Superior temporal gyrus (tissue), 1 donor: ENCODE results near the gene BOD1L1.
A peak's percentile ranks its signal among the peaks of the same experiment; 100 is the strongest.

Experiments used
- DNase-seq: peaks from one replicate; pipeline ENCODE4 v3.0.0-alpha.2; 2016; ENCODE audit errors: extremely low spot score

The BOD1L1 gene

DNA sequence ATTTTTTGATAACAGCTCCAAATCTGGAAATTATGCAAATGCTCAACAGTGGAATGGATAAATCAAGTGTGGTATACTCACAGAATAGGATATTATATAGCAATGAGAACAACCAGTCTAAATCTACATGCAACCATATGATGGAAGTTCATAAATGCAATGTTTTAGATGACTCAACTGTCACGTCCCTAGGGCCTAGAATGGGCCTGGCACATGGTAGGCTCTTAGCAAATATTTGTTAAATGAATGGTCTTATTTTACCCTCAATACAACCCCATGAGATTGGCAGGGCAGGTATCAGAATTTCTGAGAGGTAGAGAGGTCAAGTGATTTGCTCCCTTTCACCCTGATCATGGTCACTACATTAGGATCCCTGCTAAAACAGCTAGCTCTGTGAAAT, 68.6 kb downstream of the BOD1L1 start:
- DNase-seq = no peak

DNA sequence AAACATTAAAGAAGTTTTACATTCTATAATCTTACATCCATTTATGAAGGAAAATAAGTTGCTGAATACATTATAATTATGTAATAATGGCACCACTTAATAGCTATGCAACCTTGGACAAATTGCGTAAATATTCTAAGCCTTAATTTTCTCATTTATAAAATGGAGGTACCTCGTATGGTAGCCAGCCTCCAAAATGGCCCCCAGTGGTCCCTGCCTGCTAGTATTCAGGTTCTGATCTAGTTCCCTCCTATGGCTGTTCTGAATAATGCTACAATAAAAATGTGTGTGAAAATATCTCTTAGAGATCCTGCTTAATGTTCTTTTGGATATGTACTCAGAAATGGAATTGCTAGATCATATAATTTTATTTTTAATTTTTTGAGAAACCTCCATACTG, 72.2 kb downstream of the BOD1L1 start:
- DNase-seq = no peak

DNA sequence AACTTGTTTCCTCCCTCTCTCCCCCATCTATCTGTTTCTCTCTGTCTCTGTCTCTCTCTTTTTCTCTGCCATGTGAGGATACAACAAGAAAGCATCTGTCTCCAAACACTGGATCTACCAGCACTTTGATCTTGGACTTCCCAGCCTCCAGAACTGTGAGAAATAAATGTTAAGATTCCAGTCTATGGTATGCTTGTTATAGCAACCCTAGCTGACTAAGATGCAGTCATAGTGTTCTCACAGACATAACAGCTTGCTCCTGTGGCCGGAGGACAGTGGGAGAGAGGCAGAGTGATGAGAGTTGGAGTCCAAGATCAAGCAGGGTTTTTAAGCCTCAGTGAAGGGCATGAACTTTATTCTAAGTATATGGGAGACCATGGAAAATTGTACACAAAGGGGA, 74.4 kb downstream of the BOD1L1 start:
- no peak for DNase-seq

DNA sequence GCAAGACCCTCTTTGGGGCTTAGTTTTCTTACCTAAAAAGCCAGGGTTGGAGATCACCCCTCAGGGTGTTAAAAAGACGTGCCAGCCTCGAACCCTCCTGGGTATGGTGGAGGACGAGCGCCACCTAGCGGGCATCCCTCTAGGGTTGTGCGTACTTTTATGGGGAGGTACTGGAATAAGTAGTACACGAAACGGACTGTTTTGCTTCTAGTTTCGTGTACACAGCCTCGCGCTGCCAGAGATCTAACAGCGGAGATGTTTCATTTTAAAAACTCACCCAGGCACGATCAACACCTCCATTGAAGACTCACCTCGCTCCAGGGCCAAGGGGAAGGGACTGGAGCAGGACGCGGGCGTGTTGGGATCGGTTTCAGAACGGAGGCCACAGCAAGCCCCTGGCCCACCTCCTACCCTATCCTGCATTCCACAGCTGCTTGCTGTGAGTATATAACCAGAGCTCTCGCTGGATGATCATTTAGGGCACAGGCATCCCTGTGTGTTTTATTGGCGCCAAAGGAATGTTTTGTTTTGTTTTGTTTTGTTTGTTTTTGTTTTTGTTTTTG, 78.5 kb downstream of the BOD1L1 start:
- peak; percentile 80 for DNase-seq

DNA sequence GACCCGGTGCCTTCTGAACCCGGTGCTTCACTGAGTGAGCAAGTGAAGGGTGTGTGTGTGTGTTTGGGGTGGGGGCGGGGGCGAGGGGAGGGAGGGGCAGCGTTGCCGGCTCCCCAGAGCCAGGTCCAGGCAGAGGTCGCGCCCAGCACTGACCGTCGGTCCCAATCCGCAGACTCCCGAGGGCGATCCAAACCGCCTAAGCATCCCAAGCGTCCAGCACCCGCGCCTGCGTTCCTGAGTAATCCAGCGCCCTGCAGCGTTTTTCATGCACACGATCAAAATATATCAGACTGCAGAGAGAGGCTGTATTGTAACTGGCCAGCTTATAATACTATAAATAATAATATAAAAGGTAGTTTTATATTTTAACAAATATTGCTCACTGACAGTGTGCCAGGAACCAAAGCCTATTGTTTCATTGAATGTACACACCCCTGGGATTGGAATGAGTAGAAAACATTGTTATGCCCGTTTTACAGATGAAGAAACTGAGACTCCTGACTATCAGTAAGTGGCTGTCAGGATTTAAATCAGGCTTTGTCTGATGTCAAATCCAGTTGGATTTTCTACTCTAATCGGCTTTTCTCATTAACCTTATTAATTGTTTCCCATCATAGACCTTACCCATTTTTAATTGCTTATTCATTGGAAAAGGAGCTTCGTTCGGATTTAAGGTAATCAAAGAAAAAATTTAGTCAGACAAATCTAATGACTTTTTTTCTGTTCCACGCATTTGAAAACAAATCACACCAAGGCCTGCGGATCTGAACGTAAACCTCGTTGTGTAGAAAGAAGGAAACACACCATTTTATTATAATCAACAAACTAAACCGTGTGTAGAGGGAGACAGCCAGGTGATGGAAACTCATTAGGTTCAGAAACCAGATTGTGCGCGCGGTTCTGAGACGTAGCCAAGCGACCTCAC, 79.2 kb downstream of the BOD1L1 start:
- no peak for DNase-seq

DNA sequence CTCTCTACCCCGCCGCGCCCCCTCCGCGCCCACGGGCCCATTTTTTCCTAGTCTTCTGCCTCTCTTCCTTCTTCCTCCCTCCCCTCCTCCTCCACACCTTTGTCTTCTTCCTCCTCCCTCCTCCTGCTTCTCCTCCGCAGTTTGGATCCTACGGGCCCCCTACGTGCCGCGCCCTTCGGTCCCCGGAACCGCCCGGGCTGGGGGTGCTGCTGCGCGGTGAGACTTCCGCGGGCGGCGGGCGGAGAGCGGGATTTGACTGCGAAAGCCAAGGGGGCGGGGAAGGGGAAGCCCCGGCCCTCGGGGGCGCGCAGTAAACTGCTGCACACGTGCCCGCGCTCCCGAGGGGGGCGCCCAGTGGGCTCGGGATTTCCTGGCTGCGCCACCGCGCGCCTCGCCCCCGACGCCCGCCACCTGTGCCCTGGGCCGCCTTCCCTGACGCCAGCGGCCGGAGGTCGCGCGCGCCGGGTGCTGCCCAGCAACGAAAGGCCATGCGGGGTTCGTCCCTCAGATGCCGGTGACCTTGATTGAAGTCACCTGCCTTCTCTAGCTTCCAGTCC, 80.0 kb downstream of the BOD1L1 start:
- no peak for DNase-seq

DNA sequence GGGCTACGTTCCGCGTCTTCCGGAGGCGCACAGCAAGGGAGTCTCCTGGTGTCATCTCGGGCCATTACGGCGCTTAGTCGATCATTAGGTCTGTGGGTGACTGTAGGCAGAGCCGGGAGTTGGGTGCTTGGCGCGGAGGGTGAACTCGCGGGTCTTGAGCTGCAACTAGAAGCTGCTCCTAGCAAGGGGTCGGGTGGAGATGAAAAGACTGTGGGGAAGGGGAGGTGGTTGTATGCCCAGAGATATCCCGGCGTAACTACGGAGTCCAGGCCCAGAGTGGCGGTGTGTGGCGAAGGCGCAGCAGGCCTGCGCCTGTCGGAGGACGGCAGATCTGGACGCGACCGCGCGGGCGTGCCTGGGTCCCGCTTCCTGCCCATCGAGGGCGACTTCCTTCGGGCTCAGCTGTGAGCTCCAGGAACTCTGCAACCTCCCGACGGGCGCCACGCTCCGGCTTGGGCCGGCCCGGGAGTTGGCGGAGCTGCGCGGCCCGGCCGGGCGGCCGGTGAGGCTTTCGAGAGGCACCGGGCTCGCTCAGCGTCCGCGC, 80.5 kb downstream of the BOD1L1 start:
- DNase-seq = no peak

DNA sequence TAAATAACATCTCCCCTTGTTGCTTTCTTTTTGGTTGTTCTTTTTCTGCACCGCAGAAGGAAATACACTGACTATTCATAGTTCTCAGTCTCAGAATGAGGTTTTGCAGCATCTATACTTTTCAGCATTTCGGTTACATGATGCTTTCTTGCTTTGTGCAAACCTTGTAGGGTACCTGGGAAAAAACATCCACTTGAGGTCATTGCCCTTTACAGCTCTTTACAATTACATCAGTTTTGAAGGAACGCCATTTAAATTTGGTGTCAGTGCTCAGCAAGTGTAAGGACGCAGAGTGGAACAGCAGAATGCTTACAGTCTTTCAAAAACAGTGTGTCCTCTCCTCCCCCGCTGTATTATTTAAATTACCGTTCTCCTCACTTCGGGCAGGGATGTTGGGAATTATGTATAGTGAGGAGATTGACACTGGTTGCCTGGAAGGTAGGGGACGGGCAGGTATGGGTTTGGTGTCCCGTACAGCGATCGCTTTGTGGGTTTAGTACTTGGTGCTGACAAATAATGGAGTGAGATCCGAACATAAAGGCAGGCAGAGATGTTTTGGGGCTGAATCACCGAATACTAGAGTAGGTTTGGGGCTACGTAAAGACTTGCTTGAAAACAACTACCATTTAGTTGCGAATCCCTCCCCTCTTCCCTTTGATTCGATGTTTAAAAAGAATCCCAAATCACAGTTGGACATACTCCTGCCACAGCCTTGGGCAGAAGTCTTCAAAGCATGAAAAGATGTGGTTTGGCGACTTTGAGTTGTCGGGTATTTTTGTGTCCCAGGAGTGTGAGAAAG, 81.2 kb downstream of the BOD1L1 start:
- DNase-seq = no peak

DNA sequence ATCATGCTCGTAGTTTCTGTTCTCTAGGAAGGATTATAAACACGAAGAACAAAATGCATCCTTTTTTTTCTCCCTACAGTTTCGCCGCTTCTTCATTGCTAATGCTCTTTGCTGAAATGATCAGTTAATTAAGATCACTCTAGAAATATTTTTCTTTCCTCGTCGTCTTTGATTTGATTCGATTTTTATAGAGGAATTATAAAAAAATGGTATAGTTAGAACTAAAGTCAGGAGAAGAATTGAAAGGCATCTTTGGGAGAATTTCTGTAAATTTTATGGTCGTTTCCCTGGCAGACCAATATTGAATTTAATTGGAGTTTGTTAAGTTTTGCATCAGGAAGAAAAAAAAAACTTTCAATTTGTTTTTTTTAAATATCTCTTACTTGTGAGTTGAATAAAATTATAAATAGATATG, 82.1 kb downstream of the BOD1L1 start:
- no peak for DNase-seq

DNA sequence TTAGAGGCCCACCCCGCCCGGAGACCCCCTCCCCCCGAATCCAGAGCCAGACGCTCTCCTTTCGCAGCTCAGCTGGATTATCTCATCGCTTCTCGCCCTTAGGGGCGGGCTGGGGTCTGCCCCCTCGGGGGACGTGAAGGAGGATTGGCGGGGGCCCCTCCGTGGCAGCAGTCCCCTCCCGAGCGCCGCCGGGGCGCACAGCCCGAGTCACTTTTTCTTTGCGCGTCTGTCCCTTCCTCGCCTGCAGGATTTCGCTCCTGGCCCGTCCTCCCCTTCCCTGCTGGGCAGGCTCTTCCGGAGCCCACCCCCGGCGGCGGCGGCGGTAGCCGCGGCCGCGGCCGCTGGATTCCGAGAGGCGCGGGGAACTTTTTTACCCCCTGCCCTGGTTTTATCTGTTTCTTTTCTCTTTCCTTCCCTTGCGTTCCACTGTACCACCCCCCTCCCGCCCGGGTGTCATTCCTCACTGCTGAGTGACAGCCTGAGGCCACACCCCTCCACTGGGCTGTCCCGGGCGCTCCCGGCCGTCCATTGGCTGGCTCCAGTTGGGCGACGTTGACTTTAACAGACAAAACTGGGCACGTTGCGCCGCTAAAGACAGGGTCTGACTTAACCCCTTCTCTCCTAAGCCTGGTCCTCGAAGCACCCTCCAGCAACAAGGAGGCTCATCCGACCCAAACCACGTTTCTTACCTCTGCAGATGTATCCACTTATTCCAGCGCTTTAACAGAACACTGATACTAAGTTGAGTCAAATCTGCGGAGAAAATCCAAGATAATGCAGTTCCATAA, 82.7 kb downstream of the BOD1L1 start:
- DNase-seq = no peak

DNA sequence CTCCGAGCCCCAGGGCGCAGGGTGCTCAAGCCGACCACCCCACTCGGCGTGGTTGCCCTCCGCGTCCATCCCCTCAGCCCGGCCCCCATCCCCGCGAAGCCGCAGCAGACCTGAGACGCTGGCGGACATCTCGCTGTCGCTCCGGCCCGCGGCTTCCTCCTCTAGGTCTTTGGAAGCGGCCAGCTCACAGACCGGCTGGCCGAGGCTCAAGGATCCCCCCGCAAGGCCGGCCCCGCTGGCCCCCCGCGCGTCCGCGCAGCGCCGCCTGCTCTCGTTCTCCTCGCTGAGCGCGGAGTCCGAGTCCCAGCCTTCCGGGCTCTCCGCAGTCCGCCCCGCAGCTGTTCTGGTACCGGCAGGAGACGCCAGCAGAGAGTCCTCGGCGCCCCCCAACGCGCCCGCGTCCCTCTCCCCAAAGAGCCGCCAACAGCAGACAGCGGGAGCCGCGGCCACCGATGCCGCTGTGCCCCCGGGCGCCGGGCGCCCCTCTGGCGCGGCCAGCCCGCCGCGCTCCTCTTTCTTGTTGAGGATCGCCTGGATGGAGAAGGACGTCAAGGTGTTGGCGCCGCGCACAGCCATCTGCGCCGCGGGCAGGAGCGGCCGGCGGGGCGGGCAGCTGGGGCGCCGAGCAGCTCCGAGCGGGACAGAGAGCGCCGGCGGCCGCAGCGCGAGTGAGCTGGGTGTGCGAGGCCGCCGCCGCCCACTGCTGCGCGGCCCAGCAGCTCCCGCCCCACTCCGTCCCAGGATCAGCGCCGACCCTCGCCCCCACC, 83.5 kb downstream of the BOD1L1 start, which contains the start of gene NKX3-2:
Gene NKX3-2 (minus strand): TSS at position 670 of the 767 bp plus-strand sequence. CDS start 94 bp downstream, at position 576.
- no peak for DNase-seq

DNA sequence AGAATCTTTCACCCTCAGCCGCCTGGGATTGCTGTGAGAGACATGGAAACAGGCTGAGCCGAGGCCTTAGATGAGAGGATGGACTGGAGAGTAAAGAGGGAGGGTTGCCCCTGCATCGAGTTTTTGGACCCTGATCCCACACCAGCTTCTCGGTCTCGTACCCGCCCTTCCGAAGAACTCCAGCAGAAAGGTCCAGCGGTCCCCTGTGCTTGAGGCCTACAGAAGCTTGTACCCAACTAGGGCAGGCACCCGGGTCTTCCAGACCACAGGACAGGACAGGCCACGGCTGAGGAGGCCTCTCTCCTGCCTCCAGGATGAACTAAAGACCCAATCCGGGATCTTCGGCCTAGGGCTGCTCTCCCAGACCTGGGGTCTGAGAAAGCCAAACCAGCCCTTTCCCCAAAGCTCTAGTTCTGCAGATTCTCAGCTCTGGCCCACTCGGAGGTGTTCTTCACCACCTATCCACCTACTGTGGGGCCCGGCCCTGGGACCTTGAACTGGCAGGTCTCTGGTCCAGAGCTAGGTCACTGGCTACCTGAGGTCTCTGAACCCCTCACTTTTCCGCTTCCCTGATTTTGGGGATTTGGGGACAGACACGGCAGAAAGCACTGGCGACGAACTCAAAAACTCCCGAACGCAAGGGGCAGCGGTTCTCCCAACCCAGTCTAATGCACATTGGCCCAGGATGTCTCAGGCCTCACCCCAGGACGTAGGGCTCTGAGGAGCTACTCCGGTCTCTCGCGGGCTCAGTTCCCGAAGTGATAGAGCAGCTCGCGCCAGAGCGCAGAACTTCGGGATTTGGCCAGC, 84.3 kb downstream of the BOD1L1 start:
- DNase-seq = no peak

DNA sequence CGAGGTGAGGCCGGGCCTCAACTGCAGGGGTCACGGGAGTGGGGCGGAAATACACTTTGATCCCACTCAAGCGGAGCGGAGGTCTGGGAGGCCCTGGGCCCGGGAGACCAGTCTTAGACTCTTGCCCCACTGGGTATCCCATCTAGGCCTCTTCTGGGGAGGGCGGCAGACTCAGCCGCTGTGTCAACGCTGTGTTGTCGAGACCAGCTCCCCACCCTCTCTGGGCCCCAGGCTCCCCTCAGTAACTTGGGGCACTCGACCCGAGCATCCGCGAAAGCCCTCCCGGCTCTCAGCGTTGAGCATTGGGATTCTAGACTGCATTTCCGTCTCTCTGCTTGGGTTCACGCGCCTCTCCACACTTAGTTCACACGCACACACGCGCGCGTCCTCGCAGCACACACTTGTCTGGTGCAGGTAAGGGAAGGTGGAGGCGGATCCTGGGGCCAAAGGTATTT, 84.9 kb downstream of the BOD1L1 start:
- no peak for DNase-seq

DNA sequence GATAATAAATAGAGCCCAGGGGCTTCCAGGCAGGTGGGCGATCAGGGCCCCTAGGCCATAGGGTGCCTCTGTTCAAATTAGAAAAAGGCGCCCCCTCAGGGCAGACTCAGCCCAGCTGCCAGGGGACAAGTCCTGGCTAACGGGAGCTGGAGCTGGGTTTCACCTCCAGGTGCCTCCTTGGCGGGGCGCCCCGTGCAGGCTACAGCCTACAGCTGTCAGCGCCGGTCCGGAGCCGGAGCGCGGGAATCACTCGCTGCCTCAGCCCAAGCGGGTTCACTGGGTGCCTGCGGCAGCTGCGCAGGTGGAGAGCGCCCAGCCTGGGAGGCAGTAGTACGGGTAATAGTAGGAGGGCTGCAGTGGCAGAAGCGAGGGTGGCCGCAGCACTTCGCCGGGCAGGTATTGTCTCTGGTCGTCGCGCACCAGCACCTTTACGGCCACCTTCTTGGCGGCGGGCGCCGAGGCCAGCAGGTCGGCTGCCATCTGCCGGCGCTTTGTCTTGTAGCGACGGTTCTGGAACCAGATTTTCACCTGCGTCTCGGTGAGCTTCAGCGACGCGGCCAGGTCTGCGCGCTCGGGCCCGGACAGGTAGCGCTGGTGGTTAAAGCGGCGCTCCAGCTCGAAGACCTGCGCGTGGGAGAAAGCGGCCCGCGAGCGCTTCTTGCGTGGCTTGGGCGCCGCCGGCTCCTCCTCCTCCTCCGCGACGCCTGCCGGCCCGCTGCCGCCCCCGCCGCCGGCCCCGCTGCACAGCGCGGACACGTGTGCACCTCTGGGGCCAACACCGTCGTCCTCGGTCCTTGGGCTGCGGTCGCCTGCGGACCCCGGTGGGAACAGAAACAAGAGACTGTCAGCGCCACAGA, 85.6 kb downstream of the BOD1L1 start:
- no peak for DNase-seq

DNA sequence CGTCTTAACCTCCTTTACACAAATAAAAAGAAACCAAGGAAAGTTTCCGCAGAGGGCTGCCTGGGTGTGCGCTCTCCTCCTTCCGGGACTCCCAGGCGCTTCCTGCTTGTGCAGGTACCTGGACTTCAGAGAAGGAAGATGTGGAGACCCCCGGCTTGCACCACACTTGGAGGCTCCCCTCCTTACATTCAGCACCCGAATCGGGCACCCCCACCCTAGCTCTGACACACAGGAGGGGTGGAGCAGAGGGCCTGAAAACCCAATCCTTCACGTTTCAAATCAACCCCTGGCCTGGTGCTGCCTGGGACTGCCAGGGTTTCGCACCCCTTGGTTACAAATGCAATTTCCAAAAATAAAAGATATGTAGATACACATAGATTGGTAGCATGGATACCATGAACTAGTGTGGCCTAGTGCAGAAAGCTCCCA, 86.3 kb downstream of the BOD1L1 start:
- no peak for DNase-seq

DNA sequence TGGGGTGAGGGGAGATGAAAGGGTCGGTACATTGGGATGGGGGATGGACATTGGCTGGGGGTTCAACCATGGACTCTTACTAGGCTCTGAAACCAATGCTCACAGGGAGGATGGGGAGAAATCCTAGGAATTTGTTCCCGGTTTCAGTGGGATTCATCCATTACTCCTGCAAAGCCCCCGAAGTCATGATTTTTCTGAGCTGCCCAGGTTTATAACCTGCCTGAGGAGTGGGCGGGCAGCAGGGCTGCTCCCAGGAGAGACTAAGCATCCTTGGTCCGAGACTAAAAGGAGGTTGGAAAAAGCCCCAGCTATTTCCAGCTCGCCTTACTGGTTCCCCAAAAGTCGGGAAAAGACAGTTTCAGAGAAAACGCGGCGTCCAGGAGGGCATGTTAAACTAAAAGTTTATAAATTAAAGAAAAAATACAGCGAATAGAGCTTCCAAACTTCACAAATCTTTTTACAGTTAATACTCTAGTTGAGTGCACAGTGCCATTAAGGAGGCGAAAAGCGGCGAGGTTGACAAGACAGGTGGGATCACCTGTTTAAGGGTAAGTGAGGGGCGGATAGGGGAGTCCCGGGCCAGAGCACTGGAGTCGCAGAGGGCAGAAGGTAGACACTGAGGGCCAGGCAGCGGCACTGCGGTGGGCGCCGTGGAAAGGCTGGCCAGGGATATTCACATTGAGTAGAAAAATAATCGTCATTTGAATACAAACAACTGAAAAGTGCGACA, 86.9 kb downstream of the BOD1L1 start:
- DNase-seq = no peak

DNA sequence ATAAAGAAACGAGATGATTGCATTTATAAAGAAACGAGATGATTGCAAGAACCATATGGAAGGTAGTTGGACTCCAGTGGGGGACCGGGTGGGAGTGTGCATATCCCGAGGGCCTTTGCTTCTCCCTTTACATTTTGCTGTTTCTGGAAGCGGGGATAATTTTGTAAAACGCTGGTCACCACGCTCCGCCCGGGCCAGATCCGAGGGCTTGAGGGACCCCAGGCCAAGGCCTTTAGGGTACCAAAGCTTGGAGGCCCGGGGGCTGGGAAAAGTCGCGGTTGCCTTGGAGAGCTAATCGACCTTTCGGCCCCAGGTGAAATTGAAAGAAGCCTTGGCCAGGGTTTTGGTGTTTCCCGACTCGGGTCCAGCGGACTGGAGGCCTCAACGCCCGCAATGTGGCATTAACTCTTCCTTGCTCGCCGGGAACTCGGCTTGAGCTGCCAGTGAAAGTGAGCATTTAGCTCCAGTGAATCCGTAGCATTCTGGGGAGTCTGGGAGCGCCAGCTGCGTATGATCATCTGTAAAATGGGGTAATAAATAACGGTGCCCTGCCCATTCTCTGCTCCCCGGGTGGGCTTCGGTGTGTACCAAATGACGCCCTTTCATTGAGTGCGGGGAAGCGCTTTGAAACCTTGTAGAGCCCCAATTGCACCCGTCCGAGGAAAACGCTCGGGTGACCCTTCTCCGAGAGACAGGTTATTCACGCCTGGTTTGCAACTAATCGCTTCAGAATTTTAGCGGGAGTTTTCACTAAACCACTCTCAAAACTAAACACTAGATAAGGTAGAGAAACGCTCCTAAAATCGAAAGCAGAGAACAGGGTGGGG, 87.7 kb downstream of the BOD1L1 start:
- DNase-seq = no peak
